SH-SY5Y (cell line): ENCODE results near the gene DNPEP.

Experiments
- GATA2 ChIP-seq: IDR thresholded peaks from 2 replicates; pipeline ENCODE4 v1.6.1; 2011; ENCODE audit warnings: mild to moderate bottlenecking, low read depth, low read length
- GATA3 ChIP-seq: IDR thresholded peaks from 2 replicates; pipeline ENCODE4 v1.6.1; 2011; ENCODE audit warnings: low read depth, mild to moderate bottlenecking, low read length, moderate library complexity

GRCh38 chr2:219384083-219384713, 3.5 kb downstream of the DNPEP start:
- TF ChIP-seq GATA2 (no peak), GATA3 (no peak)
